HG02870 (cell line): ENCODE results near the gene ALOX5AP.

ENCODE experiments used
- ATAC-seq: cut with Tn5 transposase; IDR thresholded peaks from one replicate; pipeline ENCODE4 v1.9.1; 2021; ENCODE audit warnings: mild to moderate bottlenecking, moderate library complexity; ENCODE audit not compliant: unreplicated experiment

The ALOX5AP gene

GRCh38 chr13:30735025-30735871 is at the start of gene ALOX5AP:
Gene ALOX5AP (plus strand): TSS chr13:30735543. CDS start chr13:30735606, 63 bp downstream.
- peak; percentile 76 for ATAC-seq

GRCh38 chr13:30685987-30686386 is 49.4 kb upstream of the ALOX5AP start:
- no peak for ATAC-seq

- ATAC-seq = no peak
Measured at GRCh38 chr13:30687601-30688000, 47.7 kb upstream of the ALOX5AP start.

- ATAC-seq = no peak
Measured at GRCh38 chr13:30689752-30690151, 45.6 kb upstream of the ALOX5AP start.

- no peak for ATAC-seq
Measured at GRCh38 chr13:30690282-30691188, 44.8 kb upstream of the ALOX5AP start.

GRCh38 chr13:30692113-30692512 is 43.2 kb upstream of the ALOX5AP start:
- ATAC-seq = no peak

- ATAC-seq = no peak
Measured at GRCh38 chr13:30696278-30697176, 38.8 kb upstream of the ALOX5AP start.

- ATAC-seq = no peak
Measured at GRCh38 chr13:30697177-30697953, 38.0 kb upstream of the ALOX5AP start.

- no peak for ATAC-seq
Measured at GRCh38 chr13:30697996-30698401, 37.3 kb upstream of the ALOX5AP start.

GRCh38 chr13:30698488-30699005 is 36.8 kb upstream of the ALOX5AP start:
- ATAC-seq = no peak

GRCh38 chr13:30700364-30700763 is 35.0 kb upstream of the ALOX5AP start:
- no peak for ATAC-seq

GRCh38 chr13:30702006-30702405 is 33.3 kb upstream of the ALOX5AP start:
- ATAC-seq = no peak

- ATAC-seq = no peak
Measured at GRCh38 chr13:30704596-30704995, 30.7 kb upstream of the ALOX5AP start.

GRCh38 chr13:30705680-30706079 is 29.7 kb upstream of the ALOX5AP start:
- no peak for ATAC-seq

- ATAC-seq = no peak
Measured at GRCh38 chr13:30708541-30708940, 26.8 kb upstream of the ALOX5AP start.

- no peak for ATAC-seq
Measured at GRCh38 chr13:30710442-30710841, 24.9 kb upstream of the ALOX5AP start.

GRCh38 chr13:30711375-30711774 is 24.0 kb upstream of the ALOX5AP start:
- no peak for ATAC-seq

GRCh38 chr13:30711837-30712236 is 23.5 kb upstream of the ALOX5AP start:
- ATAC-seq = no peak
